Sigmoid colon (tissue), 7 donors: Measurements from ENCODE around the gene DCAF4. TPM values are rescaled to one million over a fixed set of nuclear protein-coding genes. Genes with fewer than 3 reads are reported as not detected.

ENCODE experiments used
- DNase-seq: peaks from one replicate; pipeline ENCODE4 v3.0.0-alpha.2; 2019
- H3K27ac ChIP-seq, 4 donors: fragments of 200-600 bp; sonication (generic); one replicate each; pipeline ENCODE4 v1.5.1; 2016 to 2019; ENCODE audit warnings: mild to moderate bottlenecking in 1 of 4
- H3K27me3 ChIP-seq, 3 donors: fragments of 200-600 bp; sonication (generic); one replicate each; pipeline ENCODE4 v1.5.1; 2019; ENCODE audit warnings: mild to moderate bottlenecking in 1 of 3
- H3K36me3 ChIP-seq, 4 donors: fragments of 200-600 bp; sonication (generic); one replicate each; pipeline ENCODE4 v1.5.1; 2016 to 2019
- H3K4me1 ChIP-seq, 4 donors: fragments of 200-600 bp; sonication (generic); one replicate each; pipeline ENCODE4 v1.5.1; 2017 to 2019
- H3K4me3 ChIP-seq, 4 donors: fragments of 200-600 bp; sonication (generic); one replicate each; pipeline ENCODE4 v1.5.1; 2017 to 2019; ENCODE audit warnings: mild to moderate bottlenecking in 2 of 4, moderate library complexity in 1 of 4
- H3K9me3 ChIP-seq, 4 donors: fragments of 200-600 bp in 3 of 4; sonication (generic) in 3 of 4; one replicate each; pipeline versions ENCODE4 v1.5.1 to v1.6.1; 2013 to 2019
- CTCF ChIP-seq, 4 experiments: fragments of 450-650 bp in 3 of 4; fragments of 200-600 bp in 1 of 4; IDR thresholded peaks; one replicate each; pipeline ENCODE4 v1.5.1; 2016 to 2019; ENCODE audit warnings: antibody characterized with exemption in 4 of 4, mild to moderate bottlenecking in 3 of 4, moderate library complexity in 2 of 4
- EP300 ChIP-seq, 4 donors: sonication (generic); formaldehyde crosslinking; IDR thresholded peaks; one replicate each; pipeline ENCODE4 v1.6.1; 2017; ENCODE audit warnings: antibody characterized with exemption in 4 of 4
- POLR2A ChIP-seq, 2 donors: fragments of 450-650 bp; IDR thresholded peaks; one replicate each; pipeline ENCODE4 v1.6.1; 2016; ENCODE audit warnings: antibody characterized with exemption in 2 of 2, mild to moderate bottlenecking in 2 of 2, moderate library complexity in 2 of 2
- POLR2AphosphoS5 ChIP-seq, 4 donors: sonication (generic); formaldehyde crosslinking; IDR thresholded peaks; one replicate each; pipeline ENCODE4 v1.6.1; 2017; ENCODE audit warnings: antibody characterized with exemption in 4 of 4
- WGBS, 2 donors: extraction: QIAGEN DNeasy Blood & Tissue Kit; methylation state at CpG; one replicate each; pipeline ENCODE4 v1.1.7; 2013; 5-methylcytosine and 5-hydroxymethylcytosine counted together
- intact Hi-C: fragments of 100-400 bp; cut with DNase I; formaldehyde crosslinking; loops from one replicate; pipeline ENCODE4 v1.15.1; 2023
- polyA plus RNA-seq, 3 donors: library from polyadenylated mRNA; stranded (reverse); fragments of 200-250 nt; gene quantifications; one replicate each; pipeline ENCODE4 v1.2.3, GENCODE V29; 2013
- total RNA-seq, 4 donors: library from RNA; depleted of rRNA; stranded (reverse); fragments of >200 nt; gene quantifications; one replicate each; pipeline ENCODE4 v1.1.0, GENCODE V29; 2016
- donor health status: healthy with polysubstance abuse.
- donor health status: Bipolar disorder and iron deficiency.
- donor health status: healthy.

The DCAF4 gene
- total and polyA plus RNA-seq, 7 donors, result 5.8 to 20.9 (median 13.2) TPM

- 50 to 75% methylated on average over 5 of the region's 5 CpGs for WGBS, 2 donors
- H3K9me3 ChIP-seq, result no peaks in the 10 kb centered on the region
- H3K27me3 ChIP-seq, result peaks cover 0 to 4% (median 0%) of the 10 kb centered on the region in 3 donors
- H3K4me3 ChIP-seq, result no peak overlapping the region
- H3K27ac ChIP-seq, result peak overlapping the region in 2 of 4 donors; percentile 6 to 8
- peaks cover 0 to 21% (median 5%) of the 10 kb centered on the region in 4 donors for H3K4me1 ChIP-seq
- intact Hi-C loops, result loop anchor here (10.0 kb wide), 1 partner anchor 164 kb away; no protein-coding TSS in a partner anchor
- DNase-seq, result no peak
- TF ChIP-seq POLR2AphosphoS5 (IDR thresholded peaks at IDR 0.05) (no peak), EP300 (IDR thresholded peaks at IDR 0.05) (no peak)
- H3K36me3 ChIP-seq, result no peaks in the 10 kb centered on the region
Observed at GRCh38 chr14:72909163-72909562, 17.1 kb upstream of the DCAF4 start.

GRCh38 chr14:72913809-72914208 lies 12.5 kb upstream of the DCAF4 start:
- no peaks in the 10 kb centered on the region for H3K36me3 ChIP-seq
- no peak overlapping the region for H3K4me3 ChIP-seq
- no peaks in the 10 kb centered on the region for H3K27me3 ChIP-seq
- H3K9me3 ChIP-seq, result no peaks in the 10 kb centered on the region
- TF ChIP-seq CTCF (IDR thresholded peaks at IDR 0.05), result no peak
- no peak for TF ChIP-seq EP300 (IDR thresholded peaks at IDR 0.05)
- TF ChIP-seq POLR2AphosphoS5 (IDR thresholded peaks at IDR 0.05), result no peak
- no peak for TF ChIP-seq POLR2A (IDR thresholded peaks at IDR 0.05)
- intact Hi-C loops, result no loop called here
- peaks cover 0 to 27% (median 2%) of the 10 kb centered on the region in 4 donors for H3K4me1 ChIP-seq
- WGBS, 2 donors, result 53 to 64% methylated on average over 2 of the region's 2 CpGs
- H3K27ac ChIP-seq, result no peak overlapping the region
- no peak for DNase-seq

- H3K36me3 ChIP-seq, result no peaks in the 10 kb centered on the region
- WGBS, 2 donors, result 45 to 64% methylated on average over 6 of the region's 6 CpGs
- peak overlapping the region in 2 of 4 donors; percentile 20 to 50 for H3K27ac ChIP-seq
- peaks cover 0 to 21% (median 2%) of the 10 kb centered on the region in 4 donors for H3K4me1 ChIP-seq
- no peaks in the 10 kb centered on the region for H3K27me3 ChIP-seq
- no peak overlapping the region for H3K4me3 ChIP-seq
- DNase-seq, result no peak
- H3K9me3 ChIP-seq, result no peaks in the 10 kb centered on the region
- TF ChIP-seq POLR2A (IDR thresholded peaks at IDR 0.05), result no peak
- no peak for TF ChIP-seq CTCF (IDR thresholded peaks at IDR 0.05)
- TF ChIP-seq POLR2AphosphoS5 (IDR thresholded peaks at IDR 0.05), result no peak
- no peak for TF ChIP-seq EP300 (IDR thresholded peaks at IDR 0.05)
- intact Hi-C loops, result no loop called here
Observed at GRCh38 chr14:72916174-72916573, 10.1 kb upstream of the DCAF4 start.

- peak in 3 of 4 donors; percentile 46 to 73 (median 52) for TF ChIP-seq POLR2AphosphoS5 (IDR thresholded peaks at IDR 0.05)
- no peak for TF ChIP-seq EP300 (IDR thresholded peaks at IDR 0.05)
- Histone ChIP-seq H3K27me3 (no peaks in the 10 kb centered on the region), H3K27ac (peak overlapping the region in 1 of 4 donors; percentile 16)
Observed at GRCh38 chr14:72917094-72917802, 9.0 kb upstream of the DCAF4 start.

GRCh38 chr14:72920008-72920407 lies 6.3 kb upstream of the DCAF4 start:
- H3K27ac ChIP-seq, result no peak overlapping the region
- intact Hi-C loops, result no loop called here
- TF ChIP-seq CTCF (IDR thresholded peaks at IDR 0.05), result no peak
- TF ChIP-seq EP300 (IDR thresholded peaks at IDR 0.05), result no peak
- no peak for TF ChIP-seq POLR2AphosphoS5 (IDR thresholded peaks at IDR 0.05)
- no peak for TF ChIP-seq POLR2A (IDR thresholded peaks at IDR 0.05)
- H3K4me3 ChIP-seq, result no peak overlapping the region
- H3K9me3 ChIP-seq, result no peaks in the 10 kb centered on the region
- no peaks in the 10 kb centered on the region for H3K27me3 ChIP-seq
- H3K4me1 ChIP-seq, result peaks cover 0 to 21% (median 2%) of the 10 kb centered on the region in 4 donors
- no peak for DNase-seq
- 81 to 85% methylated on average over 2 of the region's 2 CpGs for WGBS, 2 donors
- no peaks in the 10 kb centered on the region for H3K36me3 ChIP-seq

More at GRCh38 chr14:72917094-72917802, 9.0 kb upstream of the DCAF4 start:
- no peak for DNase-seq
- 69 to 83% methylated on average over 9 of the region's 9 CpGs for WGBS, 2 donors
- intact Hi-C loops, result no loop called here
- Histone ChIP-seq H3K36me3 (no peaks in the 10 kb centered on the region), H3K4me1 (peaks cover 0 to 21% (median 2%) of the 10 kb centered on the region in 4 donors), H3K4me3 (no peak overlapping the region), H3K9me3 (no peaks in the 10 kb centered on the region)
